ENCODE data around the gene PDCL2. TPM values are rescaled to one million over a fixed set of nuclear protein-coding genes. Genes with fewer than 3 reads are reported as not detected.

PDCL2 gene
- total and polyA plus RNA-seq, 5 experiments from 2014 or later, result not detected

GRCh38 chr4:55546506-55546755 is 45.6 kb downstream of the PDCL2 start:
- no peaks in the 10 kb centered on the region for H3K27me3 Mint-ChIP-seq
- peaks cover 13 to 50% (median 41%) of the 10 kb centered on the region in 4 donors for H3K4me1 Mint-ChIP-seq
- H3K27ac Mint-ChIP-seq, result peak overlapping the region in 7 of 10 donors; percentile 15 to 95 (median 89)
- ATAC-seq (peak in 1 of 2 donors; percentile 72), DNase-seq (no peak)
- peak overlapping the region; percentile 30 to 94 (median 87) for H3K4me3 Mint-ChIP-seq
- POLR2A ChIA-PET, result interaction anchor here (0.8 to 2.6 kb wide), 9 partner anchors 37 to 841 kb away, joined by 3 to 16 read pairs (median 6); partner anchors contain the start of genes AASDH, CEP135, SRD5A3 and TMEM165
- no peaks in the 10 kb centered on the region for H3K9me3 Mint-ChIP-seq
- H3K36me3 Mint-ChIP-seq, result no peaks in the 10 kb centered on the region

GRCh38 chr4:55545641-55546505 is 46.2 kb downstream of the PDCL2 start:
- H3K4me1 Mint-ChIP-seq, result peaks cover 13 to 53% (median 41%) of the 10 kb centered on the region in 4 donors
- peak overlapping the region; percentile 84 to 96 (median 93) for H3K4me3 Mint-ChIP-seq
- H3K9me3 Mint-ChIP-seq, result no peaks in the 10 kb centered on the region
- H3K36me3 Mint-ChIP-seq, result no peaks in the 10 kb centered on the region
- ATAC-seq (peak; percentile 61 to 62), DNase-seq (peak in 9 of 10 donors; percentile 49 to 79 (median 61))
- H3K27me3 Mint-ChIP-seq, result no peaks in the 10 kb centered on the region
- peak overlapping the region; percentile 87 to 97 (median 92) for H3K27ac Mint-ChIP-seq
- POLR2A ChIA-PET, result interaction anchor here (0.5 to 2.6 kb wide), 12 partner anchors 9 to 1363 kb away, joined by 3 to 16 read pairs (median 4); partner anchors contain the start of genes AASDH, CEP135, SRD5A3 and TMEM165

- Mint-ChIP-seq H3K9me3 (no peaks in the 10 kb centered on the region), H3K36me3 (peaks cover 0 to 3% (median 0%) of the 10 kb centered on the region in 3 donors), H3K27ac (peak overlapping the region; percentile 79 to 95 (median 92)), H3K4me1 (peaks cover 12 to 53% (median 44%) of the 10 kb centered on the region in 4 donors), H3K4me3 (peak overlapping the region; percentile 84 to 96 (median 93)), H3K27me3 (no peaks in the 10 kb centered on the region)
- no peak for ATAC-seq
- POLR2A ChIA-PET, result interaction anchor here (1.1 to 2.6 kb wide), 10 partner anchors 34 to 1364 kb away, joined by 3 to 16 read pairs (median 6); partner anchors contain the start of genes AASDH, CEP135, SRD5A3 and TMEM165
- DNase-seq, result peak in 3 of 10 donors; percentile 13 to 30 (median 25)
Observed at GRCh38 chr4:55545151-55545550, 46.9 kb downstream of the PDCL2 start.

GRCh38 chr4:55543858-55544257 is 48.2 kb downstream of the PDCL2 start:
- POLR2A ChIA-PET, result no interaction called here
- H3K9me3 Mint-ChIP-seq, result no peaks in the 10 kb centered on the region
- peaks cover 15 to 63% (median 48%) of the 10 kb centered on the region in 4 donors for H3K4me1 Mint-ChIP-seq
- peaks cover 0 to 3% (median 0%) of the 10 kb centered on the region in 3 donors for H3K36me3 Mint-ChIP-seq
- H3K27me3 Mint-ChIP-seq, result no peaks in the 10 kb centered on the region
- peak overlapping the region in 7 of 10 donors; percentile 4 to 93 (median 79) for H3K27ac Mint-ChIP-seq
- no peak for DNase-seq
- ATAC-seq, result no peak
- peak overlapping the region in 3 of 10 donors; percentile 10 to 34 (median 23) for H3K4me3 Mint-ChIP-seq

- DNase-seq (no peak), ATAC-seq (no peak)
- Mint-ChIP-seq H3K4me3 (no peak overlapping the region), H3K27ac (peak overlapping the region in 2 of 10 donors; percentile 31 to 59), H3K27me3 (no peaks in the 10 kb centered on the region), H3K36me3 (peaks cover 0 to 3% (median 0%) of the 10 kb centered on the region in 3 donors), H3K9me3 (no peaks in the 10 kb centered on the region), H3K4me1 (peaks cover 23 to 72% (median 55%) of the 10 kb centered on the region in 4 donors)
- POLR2A ChIA-PET, result interaction anchor here (0.9 kb wide), 1 partner anchor 12 kb away, joined by 3 read pairs; no protein-coding TSS in a partner anchor
Observed at GRCh38 chr4:55540271-55540670, 51.8 kb downstream of the PDCL2 start.

GRCh38 chr4:55539658-55540057 is 52.4 kb downstream of the PDCL2 start:
- Mint-ChIP-seq H3K4me1 (peaks cover 23 to 67% (median 50%) of the 10 kb centered on the region in 4 donors), H3K4me3 (no peak overlapping the region), H3K36me3 (peaks cover 0 to 3% (median 0%) of the 10 kb centered on the region in 3 donors), H3K9me3 (no peaks in the 10 kb centered on the region), H3K27me3 (no peaks in the 10 kb centered on the region), H3K27ac (no peak overlapping the region)
- ATAC-seq (no peak), DNase-seq (no peak)
- POLR2A ChIA-PET, result interaction anchor here (0.7 to 0.9 kb wide), 2 partner anchors 12 to 29 kb away, joined by 3 read pairs; no protein-coding TSS in a partner anchor

- peak overlapping the region in 9 of 10 donors; percentile 1 to 55 (median 9) for H3K27ac Mint-ChIP-seq
- POLR2A ChIA-PET, result no interaction called here
- no peaks in the 10 kb centered on the region for H3K27me3 Mint-ChIP-seq
- peaks cover 22 to 57% (median 40%) of the 10 kb centered on the region in 4 donors for H3K4me1 Mint-ChIP-seq
- peaks cover 0 to 8% (median 3%) of the 10 kb centered on the region in 9 donors for H3K9me3 Mint-ChIP-seq
- peaks cover 0 to 12% (median 10%) of the 10 kb centered on the region in 3 donors for H3K36me3 Mint-ChIP-seq
- H3K4me3 Mint-ChIP-seq, result peak overlapping the region in 8 of 10 donors; percentile 27 to 58 (median 48)
- DNase-seq (peak in 2 of 10 donors; percentile 19 to 37), ATAC-seq (peak; percentile 29 to 49)
Observed at GRCh38 chr4:55538531-55538930, 53.5 kb downstream of the PDCL2 start.

GRCh38 chr4:55534306-55534705 is 57.7 kb downstream of the PDCL2 start:
- Mint-ChIP-seq H3K9me3 (peaks cover 0 to 39% (median 12%) of the 10 kb centered on the region in 9 donors), H3K27ac (no peak overlapping the region), H3K36me3 (peaks cover 22 to 34% (median 26%) of the 10 kb centered on the region in 3 donors), H3K27me3 (no peaks in the 10 kb centered on the region), H3K4me1 (peaks cover 16 to 39% (median 29%) of the 10 kb centered on the region in 4 donors), H3K4me3 (no peak overlapping the region)
- no peak for ATAC-seq
- POLR2A ChIA-PET, result no interaction called here
- no peak for DNase-seq

- H3K27ac Mint-ChIP-seq, result no peak overlapping the region
Observed at GRCh38 chr4:55530691-55531090, 61.4 kb downstream of the PDCL2 start.

GRCh38 chr4:55530167-55530566 is 61.9 kb downstream of the PDCL2 start:
- peaks cover 25 to 36% (median 26%) of the 10 kb centered on the region in 3 donors for H3K36me3 Mint-ChIP-seq
- no peak overlapping the region for H3K27ac Mint-ChIP-seq
- no peak for DNase-seq
- ATAC-seq, result no peak
- POLR2A ChIA-PET, result no interaction called here
- H3K9me3 Mint-ChIP-seq, result peaks cover 0 to 42% (median 12%) of the 10 kb centered on the region in 9 donors
- no peak overlapping the region for H3K4me3 Mint-ChIP-seq
- no peaks in the 10 kb centered on the region for H3K27me3 Mint-ChIP-seq
- H3K4me1 Mint-ChIP-seq, result peaks cover 5 to 19% (median 18%) of the 10 kb centered on the region in 4 donors

More at GRCh38 chr4:55530691-55531090, 61.4 kb downstream of the PDCL2 start:
- Mint-ChIP-seq H3K4me3 (no peak overlapping the region), H3K36me3 (peaks cover 25 to 36% (median 26%) of the 10 kb centered on the region in 3 donors), H3K9me3 (peaks cover 0 to 42% (median 12%) of the 10 kb centered on the region in 9 donors), H3K4me1 (peaks cover 5 to 19% (median 18%) of the 10 kb centered on the region in 4 donors), H3K27me3 (no peaks in the 10 kb centered on the region)
- DNase-seq, result no peak
- ATAC-seq, result no peak
- POLR2A ChIA-PET, result no interaction called here

- peaks cover 17 to 28% (median 25%) of the 10 kb centered on the region in 3 donors for H3K36me3 Mint-ChIP-seq
- H3K9me3 Mint-ChIP-seq, result peaks cover 0 to 34% (median 9%) of the 10 kb centered on the region in 9 donors
- no peak overlapping the region for H3K27ac Mint-ChIP-seq
- DNase-seq (no peak), ATAC-seq (no peak)
- no peaks in the 10 kb centered on the region for H3K27me3 Mint-ChIP-seq
- peaks cover 2 to 19% (median 18%) of the 10 kb centered on the region in 4 donors for H3K4me1 Mint-ChIP-seq
- no peak overlapping the region for H3K4me3 Mint-ChIP-seq
- POLR2A ChIA-PET, result no interaction called here
Observed at GRCh38 chr4:55528491-55528890, 63.6 kb downstream of the PDCL2 start.

GRCh38 chr4:55524844-55525571 is 67.0 kb downstream of the PDCL2 start:
- Mint-ChIP-seq H3K27me3 (no peaks in the 10 kb centered on the region), H3K27ac (no peak overlapping the region), H3K36me3 (peaks cover 5 to 14% (median 7%) of the 10 kb centered on the region in 3 donors), H3K9me3 (peaks cover 0 to 10% (median 3%) of the 10 kb centered on the region in 9 donors), H3K4me1 (peaks cover 8 to 26% (median 13%) of the 10 kb centered on the region in 4 donors), H3K4me3 (no peak overlapping the region)
- no peak for ATAC-seq
- no peak for DNase-seq
- POLR2A ChIA-PET, result no interaction called here

Measured in naive thymus-derived CD8-positive, alpha-beta T cell (primary cell).